ENCODE data around the gene SERPINH1.

GRCh38 chr11:75597636-75598035 lies 35.6 kb downstream of the SERPINH1 start:
- no peak for TF ChIP-seq TAF1 (IDR thresholded peaks at IDR 0.05; ENCODE audit: borderline replicate concordance, low read depth, low read length)
- TF ChIP-seq POLR2AphosphoS5 (IDR thresholded peaks at IDR 0.05; ENCODE audit: low read depth, low read length): no peak
- no peak for TF ChIP-seq POLR2A (IDR thresholded peaks at IDR 0.05; ENCODE audit: low read depth, low read length)
